ENCODE data around the gene CABCOCO1. TPM values are rescaled to one million over a fixed set of nuclear protein-coding genes. Genes with fewer than 3 reads are reported as not detected.

The CABCOCO1 gene
- total and polyA plus RNA-seq, 4 donors, result 3.8 to 15.4 (median 10.1) TPM

GRCh38 chr10:61803269-61803668 lies 140.5 kb downstream of the CABCOCO1 start:
- H3K9me3 ChIP-seq (ENCODE audit: control insufficient read depth in 4 of 4, insufficient read depth in 3 of 4, low read length in 3 of 4), result no peaks in the 10 kb centered on the region
- H3K4me3 ChIP-seq, result no peak overlapping the region
- 91 to 93% methylated on average over 3 of the region's 3 CpGs for WGBS, 2 donors
- DNase-seq (no peak), ATAC-seq (ENCODE audit: insufficient read depth, low FRiP score) (no peak)
- no peaks in the 10 kb centered on the region for H3K36me3 ChIP-seq (ENCODE audit: control insufficient read depth in 4 of 4, insufficient read depth in 4 of 4, low read length in 4 of 4)
- no peak overlapping the region for H3K27ac ChIP-seq (ENCODE audit: low read depth in 1 of 2, low read length in 1 of 2)
- no peaks in the 10 kb centered on the region for H3K4me1 ChIP-seq (ENCODE audit: control insufficient read depth in 5 of 5, insufficient read depth in 5 of 5, low read length in 5 of 5)
- H3K9ac ChIP-seq (ENCODE audit: insufficient read depth in 1 of 2, low read length in 2 of 2), result no peak overlapping the region
- TF ChIP-seq, protein P1, sequence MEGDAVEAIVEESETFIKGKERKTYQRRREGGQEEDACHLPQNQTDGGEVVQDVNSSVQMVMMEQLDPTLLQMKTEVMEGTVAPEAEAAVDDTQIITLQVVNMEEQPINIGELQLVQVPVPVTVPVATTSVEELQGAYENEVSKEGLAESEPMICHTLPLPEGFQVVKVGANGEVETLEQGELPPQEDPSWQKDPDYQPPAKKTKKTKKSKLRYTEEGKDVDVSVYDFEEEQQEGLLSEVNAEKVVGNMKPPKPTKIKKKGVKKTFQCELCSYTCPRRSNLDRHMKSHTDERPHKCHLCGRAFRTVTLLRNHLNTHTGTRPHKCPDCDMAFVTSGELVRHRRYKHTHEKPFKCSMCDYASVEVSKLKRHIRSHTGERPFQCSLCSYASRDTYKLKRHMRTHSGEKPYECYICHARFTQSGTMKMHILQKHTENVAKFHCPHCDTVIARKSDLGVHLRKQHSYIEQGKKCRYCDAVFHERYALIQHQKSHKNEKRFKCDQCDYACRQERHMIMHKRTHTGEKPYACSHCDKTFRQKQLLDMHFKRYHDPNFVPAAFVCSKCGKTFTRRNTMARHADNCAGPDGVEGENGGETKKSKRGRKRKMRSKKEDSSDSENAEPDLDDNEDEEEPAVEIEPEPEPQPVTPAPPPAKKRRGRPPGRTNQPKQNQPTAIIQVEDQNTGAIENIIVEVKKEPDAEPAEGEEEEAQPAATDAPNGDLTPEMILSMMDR (IDR thresholded peaks at IDR 0.05; ENCODE audit: control extremely low read depth, extremely low read depth), result no peak
- H3K27me3 ChIP-seq (ENCODE audit: control insufficient read depth in 3 of 3, insufficient read depth in 3 of 3, low read length in 2 of 3), result no peaks in the 10 kb centered on the region

GRCh38 chr10:61804414-61804813 lies 141.7 kb downstream of the CABCOCO1 start:
- DNase-seq, result no peak
- Histone ChIP-seq H3K27me3 (ENCODE audit: control insufficient read depth in 3 of 3, insufficient read depth in 3 of 3, low read length in 2 of 3) (no peaks in the 10 kb centered on the region), H3K4me1 (ENCODE audit: control insufficient read depth in 5 of 5, insufficient read depth in 5 of 5, low read length in 5 of 5) (no peaks in the 10 kb centered on the region), H3K27ac (ENCODE audit: low read depth in 1 of 2, low read length in 1 of 2) (no peak overlapping the region), H3K36me3 (ENCODE audit: control insufficient read depth in 4 of 4, insufficient read depth in 4 of 4, low read length in 4 of 4) (no peaks in the 10 kb centered on the region), H3K9me3 (ENCODE audit: control insufficient read depth in 4 of 4, insufficient read depth in 3 of 4, low read length in 3 of 4) (no peaks in the 10 kb centered on the region), H3K9ac (ENCODE audit: insufficient read depth in 1 of 2, low read length in 2 of 2) (no peak overlapping the region), H3K4me3 (no peak overlapping the region)
- 28 to 45% methylated on average over 1 of the region's 1 CpG for WGBS, 2 donors
- TF ChIP-seq, protein P1 (IDR thresholded peaks at IDR 0.05; ENCODE audit: control extremely low read depth, extremely low read depth), result no peak
- no peak for ATAC-seq (ENCODE audit: insufficient read depth, low FRiP score)

DNA sequence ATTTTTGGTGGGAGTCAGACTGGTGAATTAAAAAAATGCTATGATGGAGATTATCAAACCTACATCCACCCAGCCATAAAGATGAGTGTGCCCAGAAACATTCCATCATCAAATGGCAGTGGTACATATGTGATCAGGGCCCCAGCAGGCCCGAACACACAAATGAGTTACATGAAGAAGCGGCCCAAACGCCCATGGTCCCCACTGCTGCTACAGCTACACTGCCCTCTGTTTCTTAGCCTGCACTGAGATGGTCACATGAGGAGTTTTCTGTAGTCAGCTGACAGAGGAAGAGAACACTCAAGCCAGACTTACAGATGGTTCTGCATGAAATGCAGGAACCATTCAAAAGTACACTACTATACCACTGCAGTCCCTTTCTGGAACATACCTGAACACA lies 142.4 kb downstream of the CABCOCO1 start:
- no peak overlapping the region for H3K27ac ChIP-seq (ENCODE audit: low read depth in 1 of 2, low read length in 1 of 2)
- DNase-seq, result no peak
- H3K9ac ChIP-seq (ENCODE audit: insufficient read depth in 1 of 2, low read length in 2 of 2), result no peak overlapping the region
- TF ChIP-seq, protein P1 (IDR thresholded peaks at IDR 0.05; ENCODE audit: control extremely low read depth, extremely low read depth), result no peak
- H3K27me3 ChIP-seq (ENCODE audit: control insufficient read depth in 3 of 3, insufficient read depth in 3 of 3, low read length in 2 of 3), result no peaks in the 10 kb centered on the region
- 95 to 98% methylated on average over 3 of the region's 3 CpGs for WGBS, 2 donors
- H3K9me3 ChIP-seq (ENCODE audit: control insufficient read depth in 4 of 4, insufficient read depth in 3 of 4, low read length in 3 of 4), result no peaks in the 10 kb centered on the region
- H3K36me3 ChIP-seq (ENCODE audit: control insufficient read depth in 4 of 4, insufficient read depth in 4 of 4, low read length in 4 of 4), result no peaks in the 10 kb centered on the region
- no peak for ATAC-seq (ENCODE audit: insufficient read depth, low FRiP score)
- H3K4me3 ChIP-seq, result no peak overlapping the region
- H3K4me1 ChIP-seq (ENCODE audit: control insufficient read depth in 5 of 5, insufficient read depth in 5 of 5, low read length in 5 of 5), result no peaks in the 10 kb centered on the region

DNA sequence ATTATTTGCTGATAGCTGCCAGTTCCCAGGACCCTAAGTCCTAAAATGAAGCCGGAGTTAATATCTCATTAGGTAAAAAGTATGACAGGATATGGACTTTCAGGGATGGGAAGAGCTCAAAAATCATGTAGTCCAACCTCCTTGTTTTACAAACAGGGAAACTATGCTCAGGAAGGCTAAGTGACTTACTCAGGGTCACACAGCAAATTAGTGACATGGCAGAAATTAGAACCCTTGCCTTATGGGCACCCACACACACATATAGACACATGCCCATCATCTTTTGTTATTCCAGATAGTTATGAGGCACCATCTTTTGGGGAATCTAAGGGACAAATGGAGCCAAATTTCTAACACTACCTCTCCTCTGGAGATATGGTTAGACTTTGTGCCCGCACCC lies 147.5 kb downstream of the CABCOCO1 start:
- TF ChIP-seq, protein P1 (IDR thresholded peaks at IDR 0.05; ENCODE audit: control extremely low read depth, extremely low read depth), result no peak

More for the DNA sequence above, 147.5 kb downstream of the CABCOCO1 start:
- ATAC-seq (ENCODE audit: insufficient read depth, low FRiP score), result no peak
- Histone ChIP-seq H3K4me3 (no peak overlapping the region), H3K4me1 (ENCODE audit: control insufficient read depth in 5 of 5, insufficient read depth in 5 of 5, low read length in 5 of 5) (no peaks in the 10 kb centered on the region), H3K9me3 (ENCODE audit: control insufficient read depth in 4 of 4, insufficient read depth in 3 of 4, low read length in 3 of 4) (no peaks in the 10 kb centered on the region), H3K27ac (ENCODE audit: low read depth in 1 of 2, low read length in 1 of 2) (no peak overlapping the region), H3K27me3 (ENCODE audit: control insufficient read depth in 3 of 3, insufficient read depth in 3 of 3, low read length in 2 of 3) (no peaks in the 10 kb centered on the region), H3K36me3 (ENCODE audit: control insufficient read depth in 4 of 4, insufficient read depth in 4 of 4, low read length in 4 of 4) (no peaks in the 10 kb centered on the region), H3K9ac (ENCODE audit: insufficient read depth in 1 of 2, low read length in 2 of 2) (no peak overlapping the region)
- DNase-seq, result no peak
- WGBS, 2 donors, result 95 to 97% methylated on average over 2 of the region's 2 CpGs

Measured in lung (tissue), 12 donors.